MCF 10A (cell line): ENCODE measurements around the gene CLNK. TPM values are rescaled to one million over a fixed set of nuclear protein-coding genes. Genes with fewer than 3 reads are reported as not detected.

ENCODE experiments used
- BruUV-seq: library from RNA; stranded (reverse); fragments of 400-500 nt; replicated peaks from 2 replicates; lab custom pipeline; 2021; lab: Mats Ljungman, UMichigan
- CTCF ChIA-PET: fragments of 300-600 bp; sonication (Branson Sonifier 250); formaldehyde crosslinking; extraction: SDS; loops from one replicate; lab custom pipeline; 2021; ENCODE audit warnings: antibody characterized with exemption, inconsistent platforms; lab: Yijun Ruan, JAX
- POLR2A ChIA-PET: fragments of 300-600, 350-650 bp; sonication (Branson Sonifier 250); formaldehyde crosslinking; extraction: SDS; loops from one replicate; lab custom pipeline; 2020; ENCODE audit warnings: antibody characterized with exemption, inconsistent platforms; lab: Yijun Ruan, JAX
- DNase-seq: peaks from one replicate; pipeline ENCODE4 v3.0.0-alpha.2; 2018; ENCODE audit not compliant: unreplicated experiment
- H3K27ac Mint-ChIP-seq: one replicate; pipeline ENCODE4 v1.8.0; 2022; ENCODE audit warnings: mild to moderate bottlenecking, low read depth, mixed read lengths; ENCODE audit not compliant: unreplicated experiment
- H3K27me3 Mint-ChIP-seq: one replicate; pipeline ENCODE4 v1.8.0; 2022; ENCODE audit warnings: mixed read lengths; ENCODE audit not compliant: insufficient read depth, unreplicated experiment
- H3K36me3 Mint-ChIP-seq: one replicate; pipeline ENCODE4 v1.8.0; 2022; ENCODE audit warnings: mild to moderate bottlenecking, moderate library complexity, mixed read lengths; ENCODE audit not compliant: insufficient read depth, unreplicated experiment
- H3K4me1 Mint-ChIP-seq: one replicate; pipeline ENCODE4 v1.8.0; 2022; ENCODE audit warnings: mixed read lengths; ENCODE audit not compliant: insufficient read depth, unreplicated experiment
- H3K4me3 Mint-ChIP-seq: one replicate; pipeline ENCODE4 v1.8.0; 2022; ENCODE audit warnings: mild to moderate bottlenecking, moderate library complexity, mixed read lengths; ENCODE audit not compliant: unreplicated experiment
- H3K9me3 Mint-ChIP-seq: one replicate; pipeline ENCODE4 v1.8.0; 2022; ENCODE audit warnings: mixed read lengths; ENCODE audit not compliant: unreplicated experiment
- CTCF ChIP-seq: fragments of 200-600 bp; IDR thresholded peaks from one replicate; pipeline ENCODE4 v1.8.0; 2022; ENCODE audit warnings: antibody characterized with exemption, mild to moderate bottlenecking; ENCODE audit not compliant: unreplicated experiment
- intact Hi-C: fragments of 100-400 bp; cut with micrococcal nuclease; formaldehyde crosslinking; loops from 2 replicates; pipeline ENCODE4 v1.14.1; 2022
- total RNA-seq: library from RNA; stranded (reverse); gene quantifications from 2 replicates; pipeline ENCODE4 v1.2.3, GENCODE V29; 2022

The CLNK gene
- total RNA-seq, 1 experiment from 2014 or later, result not detected

GRCh38 chr4:10458177-10458576 is 226.4 kb downstream of the CLNK start:
- H3K4me3 Mint-ChIP-seq, result no peak overlapping the region
- H3K27me3 Mint-ChIP-seq, result no peaks in the 10 kb centered on the region
- intact Hi-C loops, result no loop called here
- H3K4me1 Mint-ChIP-seq, result no peaks in the 10 kb centered on the region
- ChIA-PET CTCF (interaction anchor here (0.9 to 1.3 kb wide), 2 partner anchors 14 to 72 kb away, joined by 3 read pairs; no protein-coding TSS in a partner anchor), POLR2A (no interaction called here)
- H3K36me3 Mint-ChIP-seq, result no peaks in the 10 kb centered on the region
- H3K27ac Mint-ChIP-seq, result no peak overlapping the region
- no TSS peak for BruUV-seq
- no peak for TF ChIP-seq CTCF
- H3K9me3 Mint-ChIP-seq, result peaks cover 7% of the 10 kb centered on the region
- DNase-seq, result no peak

GRCh38 chr4:10457255-10457801 is 227.2 kb downstream of the CLNK start, which contains the start of gene ZNF518B:
Gene ZNF518B (minus strand): TSS chr4:10457426. CDS start chr4:10446328, 11,098 bp downstream.
- intact Hi-C loops, result no loop called here
- no peak for DNase-seq
- Mint-ChIP-seq H3K9me3 (peaks cover 7% of the 10 kb centered on the region), H3K4me3 (peak within 1 kb of the TSS; percentile 51), H3K27me3 (no peaks in the 10 kb centered on the region), H3K4me1 (no peaks in the 10 kb centered on the region), H3K36me3 (no peaks in the 10 kb centered on the region), H3K27ac (no peak within 1 kb of the TSS)
- no TSS peak for BruUV-seq
- no peak for TF ChIP-seq CTCF
- POLR2A ChIA-PET, result no interaction called here
- CTCF ChIA-PET, result interaction anchor here (0.8 to 1.3 kb wide), 3 partner anchors 13 to 72 kb away, joined by 3 read pairs; no protein-coding TSS in a partner anchor

- POLR2A ChIA-PET, result no interaction called here
- no peak for DNase-seq
- no peak overlapping the region for H3K27ac Mint-ChIP-seq
- no peaks in the 10 kb centered on the region for H3K36me3 Mint-ChIP-seq
- intact Hi-C loops, result no loop called here
- peaks cover 7% of the 10 kb centered on the region for H3K9me3 Mint-ChIP-seq
- H3K4me3 Mint-ChIP-seq, result peak overlapping the region; percentile 51
- no peaks in the 10 kb centered on the region for H3K27me3 Mint-ChIP-seq
- no peak for TF ChIP-seq CTCF
- H3K4me1 Mint-ChIP-seq, result no peaks in the 10 kb centered on the region
- no TSS peak for BruUV-seq
- CTCF ChIA-PET, result interaction anchor here (0.8 kb wide), 1 partner anchor 53 kb away, joined by 3 read pairs; no protein-coding TSS in a partner anchor
Observed at GRCh38 chr4:10456595-10457254, 227.8 kb downstream of the CLNK start.

- Mint-ChIP-seq H3K4me1 (no peaks in the 10 kb centered on the region), H3K27ac (no peak overlapping the region), H3K4me3 (peak overlapping the region; percentile 47), H3K36me3 (no peaks in the 10 kb centered on the region), H3K9me3 (peaks cover 7% of the 10 kb centered on the region), H3K27me3 (no peaks in the 10 kb centered on the region)
- no peak for TF ChIP-seq CTCF
- CTCF ChIA-PET, result interaction anchor here (0.7 kb wide), 1 partner anchor 92 kb away, joined by 5 read pairs; no protein-coding TSS in a partner anchor
- POLR2A ChIA-PET, result no interaction called here
- DNase-seq, result no peak
- no TSS peak for BruUV-seq
- intact Hi-C loops, result no loop called here
Observed at GRCh38 chr4:10456260-10456594, 228.3 kb downstream of the CLNK start.
